ENCODE results near the gene MOGAT2. TPM values are rescaled to one million over a fixed set of nuclear protein-coding genes. Genes with fewer than 3 reads are reported as not detected.

The MOGAT2 gene
- polyA plus RNA-seq, 1 of the 3 experiments (the other 2 are of a cell fraction) = 0.03 TPM

GRCh38 chr11:75716659-75717058 is 979 bp upstream of the MOGAT2 start (continued):
- TF ChIP-seq, protein P1, sequence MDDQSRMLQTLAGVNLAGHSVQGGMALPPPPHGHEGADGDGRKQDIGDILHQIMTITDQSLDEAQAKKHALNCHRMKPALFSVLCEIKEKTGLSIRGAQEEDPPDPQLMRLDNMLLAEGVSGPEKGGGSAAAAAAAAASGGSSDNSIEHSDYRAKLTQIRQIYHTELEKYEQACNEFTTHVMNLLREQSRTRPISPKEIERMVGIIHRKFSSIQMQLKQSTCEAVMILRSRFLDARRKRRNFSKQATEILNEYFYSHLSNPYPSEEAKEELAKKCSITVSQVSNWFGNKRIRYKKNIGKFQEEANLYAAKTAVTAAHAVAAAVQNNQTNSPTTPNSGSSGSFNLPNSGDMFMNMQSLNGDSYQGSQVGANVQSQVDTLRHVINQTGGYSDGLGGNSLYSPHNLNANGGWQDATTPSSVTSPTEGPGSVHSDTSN (IDR thresholded peaks at IDR 0.05) = no peak
- no peak for TF ChIP-seq RXRA (IDR thresholded peaks at IDR 0.05; ENCODE audit: borderline replicate concordance, low read depth)
- TF ChIP-seq TCF12 (IDR thresholded peaks at IDR 0.05) = no peak
- no peak for TF ChIP-seq MAX (IDR thresholded peaks at IDR 0.05; ENCODE audit: low read depth)
- no peak for TF ChIP-seq JUND (IDR thresholded peaks at IDR 0.05)
- TF ChIP-seq, protein P2, sequence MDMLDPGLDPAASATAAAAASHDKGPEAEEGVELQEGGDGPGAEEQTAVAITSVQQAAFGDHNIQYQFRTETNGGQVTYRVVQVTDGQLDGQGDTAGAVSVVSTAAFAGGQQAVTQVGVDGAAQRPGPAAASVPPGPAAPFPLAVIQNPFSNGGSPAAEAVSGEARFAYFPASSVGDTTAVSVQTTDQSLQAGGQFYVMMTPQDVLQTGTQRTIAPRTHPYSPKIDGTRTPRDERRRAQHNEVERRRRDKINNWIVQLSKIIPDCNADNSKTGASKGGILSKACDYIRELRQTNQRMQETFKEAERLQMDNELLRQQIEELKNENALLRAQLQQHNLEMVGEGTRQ (IDR thresholded peaks at IDR 0.05; ENCODE audit: borderline replicate concordance, low read depth, low read length) = no peak
- TF ChIP-seq SIN3A (IDR thresholded peaks at IDR 0.05; ENCODE audit: borderline replicate concordance, low read depth, low read length) = no peak
- no peak for TF ChIP-seq RAD21 (IDR thresholded peaks at IDR 0.05; ENCODE audit: low read length)
- TF ChIP-seq CHD2 (IDR thresholded peaks at IDR 0.05; ENCODE audit: low read length, partially characterized antibody) = no peak

DNA sequence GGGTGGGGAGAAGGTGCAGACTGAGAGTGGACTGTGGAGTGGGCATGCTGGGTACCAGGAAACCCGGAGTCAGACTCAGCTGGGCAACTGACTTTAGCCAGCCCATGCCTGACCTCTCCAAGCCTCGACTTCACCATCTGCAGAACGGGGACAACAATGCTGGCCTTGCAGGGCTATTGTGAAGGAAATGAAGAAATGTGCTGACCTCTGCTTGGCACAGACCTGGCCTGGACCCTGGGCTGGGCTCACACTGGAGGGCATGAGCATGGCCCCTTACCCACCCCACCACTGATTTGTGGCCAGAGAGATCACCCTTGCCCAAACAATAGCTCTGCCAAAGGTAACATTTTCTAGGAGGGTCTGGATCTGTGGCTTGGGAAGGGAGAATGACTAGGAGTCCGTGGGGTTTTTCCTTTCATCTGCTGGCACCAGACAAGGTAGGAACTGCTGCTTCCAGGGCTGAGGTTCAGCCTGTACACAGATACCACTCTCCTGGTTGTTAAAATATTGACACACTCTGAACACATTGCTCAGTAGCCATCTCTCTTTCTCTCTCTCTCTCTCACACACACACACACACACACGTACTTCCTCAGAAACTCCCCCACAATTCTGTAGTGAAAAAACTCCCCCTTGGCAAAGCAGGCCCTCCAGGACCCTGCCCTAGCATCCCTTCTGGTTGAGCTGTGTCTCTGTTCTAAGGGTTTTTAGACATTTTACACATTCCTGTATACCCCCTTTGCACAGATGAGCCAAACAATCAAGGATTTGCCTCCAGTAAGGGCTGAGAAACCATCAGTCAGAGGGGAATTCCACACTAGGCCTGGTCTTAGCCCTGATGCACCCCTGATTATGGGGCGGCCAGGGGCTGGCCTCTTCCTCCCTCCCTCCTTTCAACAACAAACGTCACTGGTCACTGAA is 1.0 kb downstream of the MOGAT2 start:
- H3K9me2 ChIP-seq = no peaks in the 10 kb centered on the region

More for the DNA sequence above, 1.0 kb downstream of the MOGAT2 start:
- H3F3A ChIP-seq (replicated peaks; ENCODE audit: insufficient read depth) = no peaks in the 10 kb centered on the region
- ChIA-PET CTCF (interaction anchor here (1.1 to 3.0 kb wide), 4 partner anchors 9 to 150 kb away, joined by 3 to 14 read pairs (median 4); no protein-coding TSS in a partner anchor), POLR2A (no interaction called here)
- no peak overlapping the region for H2AFZ ChIP-seq (ENCODE audit: low read depth)
- no peak for DNase-seq
- TF ChIP-seq RXRA (IDR thresholded peaks at IDR 0.05; ENCODE audit: borderline replicate concordance, low read depth) (no peak), TCF12 (IDR thresholded peaks at IDR 0.05) (no peak), MEF2A (IDR thresholded peaks at IDR 0.05; ENCODE audit: borderline replicate concordance, low read depth) (no peak), SMC3 (IDR thresholded peaks at IDR 0.05; ENCODE audit: low read depth, low read length) (no peak), ELF1 (IDR thresholded peaks at IDR 0.05) (no peak), FOSL2 (IDR thresholded peaks at IDR 0.05; ENCODE audit: borderline replicate concordance, low read depth) (no peak), TEAD4 (IDR thresholded peaks at IDR 0.05; ENCODE audit: borderline replicate concordance, insufficient read depth) (no peak), FOXJ3 (CRISPR knock-in tag; IDR thresholded peaks at IDR 0.05) (no peak), NFIC (IDR thresholded peaks at IDR 0.05; ENCODE audit: borderline replicate concordance) (no peak), EZH2phosphoT487 (IDR thresholded peaks at IDR 0.05; ENCODE audit: borderline replicate concordance, low read depth) (no peak), RFX5 (IDR thresholded peaks at IDR 0.05; ENCODE audit: low read length) (no peak), GATA2 (CRISPR knock-in tag; IDR thresholded peaks at IDR 0.05) (no peak), POLR2AphosphoS5 (IDR thresholded peaks at IDR 0.05; ENCODE audit: low read depth, low read length) (no peak), CTCF (IDR thresholded peaks at IDR 0.05) (no peak), JUND (IDR thresholded peaks at IDR 0.05) (no peak)
- TF ChIP-seq, protein P3, sequence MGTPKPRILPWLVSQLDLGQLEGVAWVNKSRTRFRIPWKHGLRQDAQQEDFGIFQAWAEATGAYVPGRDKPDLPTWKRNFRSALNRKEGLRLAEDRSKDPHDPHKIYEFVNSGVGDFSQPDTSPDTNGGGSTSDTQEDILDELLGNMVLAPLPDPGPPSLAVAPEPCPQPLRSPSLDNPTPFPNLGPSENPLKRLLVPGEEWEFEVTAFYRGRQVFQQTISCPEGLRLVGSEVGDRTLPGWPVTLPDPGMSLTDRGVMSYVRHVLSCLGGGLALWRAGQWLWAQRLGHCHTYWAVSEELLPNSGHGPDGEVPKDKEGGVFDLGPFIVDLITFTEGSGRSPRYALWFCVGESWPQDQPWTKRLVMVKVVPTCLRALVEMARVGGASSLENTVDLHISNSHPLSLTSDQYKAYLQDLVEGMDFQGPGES (IDR thresholded peaks at IDR 0.05; ENCODE audit: low read depth, low read length) = no peak
- TF ChIP-seq, protein P1 (IDR thresholded peaks at IDR 0.05) = no peak
- H3K79me2 ChIP-seq (ENCODE audit: insufficient read depth) = no peaks in the 10 kb centered on the region
- no peaks in the 10 kb centered on the region for H3K9me3 ChIP-seq
- H3K4me3 ChIP-seq (ENCODE audit: low read depth in 2 of 2, low read length in 1 of 2) = no peak overlapping the region
- H3K4me1 ChIP-seq (ENCODE audit: control insufficient read depth in 1 of 2, insufficient read depth in 2 of 2, low read depth in 1 of 2, low read length in 1 of 2) = peaks cover 0 to 12% of the 10 kb centered on the region in 2 experiments; a peak in 2 of 4 replicates
- no peaks in the 10 kb centered on the region for H4K20me1 ChIP-seq (ENCODE audit: insufficient read depth)
- H3K27me3 ChIP-seq (ENCODE audit: insufficient read depth) = no peaks in the 10 kb centered on the region; the same call in 1 of the 2 replicates
- 60% methylated on average over 7 of the region's 7 CpGs for WGBS (ENCODE audit: low lambda C conversion rate)
- H3K36me3 ChIP-seq (replicated peaks in 1 of 2; ENCODE audit: control insufficient read depth in 1 of 2, insufficient read depth in 2 of 2, low read length in 1 of 2) = no peaks in the 10 kb centered on the region
- H3K27ac ChIP-seq (ENCODE audit: low read depth in 2 of 2, low read length in 1 of 2) = no peak overlapping the region
- H3K9ac ChIP-seq = no peak overlapping the region
- H3K4me2 ChIP-seq = no peak overlapping the region

Measured in SK-N-SH (cell line).